Measurements from ENCODE around the gene RUNX1.

- TF ChIP-seq SP1 (IDR thresholded peaks at IDR 0.05) (no peak), HDGF (IDR thresholded peaks at IDR 0.05; ENCODE audit: borderline replicate concordance) (no peak), FOXM1 (IDR thresholded peaks at IDR 0.05; ENCODE audit: borderline replicate concordance) (no peak), ZNF384 (IDR thresholded peaks at IDR 0.05) (no peak), FOXA1 (IDR thresholded peaks at IDR 0.05) (no peak), BHLHE40 (IDR thresholded peaks at IDR 0.05; ENCODE audit: borderline replicate concordance) (no peak), NFRKB (IDR thresholded peaks at IDR 0.05) (no peak), TARDBP (IDR thresholded peaks at IDR 0.05) (no peak), PKNOX1 (IDR thresholded peaks at IDR 0.05) (no peak), L3MBTL2 (conservative IDR thresholded peaks at IDR 0.05) (no peak), ARNT (IDR thresholded peaks at IDR 0.05) (no peak)
These were observed 53.2 kb downstream of the RUNX1 start for GRCh38 chr21:34995979-34996303.

Measured in HEK293T (cell line).